ENCODE measurements around the gene PCDHB3. TPM values are rescaled to one million over a fixed set of nuclear protein-coding genes. Genes with fewer than 3 reads are reported as not detected.
"Not testable (repeated sequence)": the region's sequence is repeated elsewhere in the genome, so short reads cannot be mapped to it uniquely, and the experiment has no call there.

PCDHB3 gene
- total RNA-seq, 1 donor from 2014 or later = 4.2 TPM

DNA sequence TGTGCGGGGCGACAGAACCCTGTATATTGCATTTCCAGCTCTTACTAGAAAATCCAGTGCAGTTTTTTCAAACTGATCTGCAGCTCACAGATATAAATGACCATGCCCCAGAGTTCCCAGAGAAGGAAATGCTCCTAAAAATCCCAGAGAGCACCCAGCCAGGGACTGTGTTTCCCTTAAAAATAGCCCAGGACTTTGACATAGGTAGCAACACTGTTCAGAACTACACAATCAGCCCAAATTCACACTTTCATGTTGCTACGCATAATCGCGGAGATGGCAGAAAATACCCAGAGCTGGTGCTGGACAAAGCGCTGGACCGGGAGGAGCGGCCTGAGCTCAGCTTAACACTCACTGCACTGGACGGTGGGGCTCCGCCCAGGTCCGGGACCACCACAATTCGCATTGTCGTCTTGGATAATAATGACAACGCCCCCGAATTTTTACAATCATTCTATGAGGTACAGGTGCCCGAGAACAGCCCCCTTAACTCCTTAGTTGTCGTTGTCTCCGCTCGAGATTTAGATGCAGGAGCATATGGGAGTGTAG, 35.5 kb downstream of the PCDHB3 start:
- no peak for DNase-seq (ENCODE audit: low read depth)

DNA sequence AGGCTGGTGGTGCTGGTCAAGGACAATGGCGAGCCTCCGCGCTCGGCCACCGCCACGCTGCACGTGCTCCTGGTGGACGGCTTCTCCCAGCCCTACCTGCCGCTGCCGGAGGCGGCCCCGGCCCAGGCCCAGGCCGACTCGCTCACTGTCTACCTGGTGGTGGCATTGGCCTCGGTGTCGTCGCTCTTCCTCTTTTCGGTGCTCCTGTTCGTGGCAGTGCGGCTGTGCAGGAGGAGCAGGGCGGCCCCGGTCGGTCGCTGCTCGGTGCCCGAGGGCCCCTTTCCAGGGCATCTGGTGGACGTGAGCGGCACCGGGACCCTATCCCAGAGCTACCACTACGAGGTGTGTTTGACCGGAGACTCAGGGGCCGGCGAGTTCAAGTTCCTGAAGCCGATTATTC, 37.1 kb downstream of the PCDHB3 start:
- DNase-seq (ENCODE audit: low read depth) = not testable (repeated sequence)

DNA sequence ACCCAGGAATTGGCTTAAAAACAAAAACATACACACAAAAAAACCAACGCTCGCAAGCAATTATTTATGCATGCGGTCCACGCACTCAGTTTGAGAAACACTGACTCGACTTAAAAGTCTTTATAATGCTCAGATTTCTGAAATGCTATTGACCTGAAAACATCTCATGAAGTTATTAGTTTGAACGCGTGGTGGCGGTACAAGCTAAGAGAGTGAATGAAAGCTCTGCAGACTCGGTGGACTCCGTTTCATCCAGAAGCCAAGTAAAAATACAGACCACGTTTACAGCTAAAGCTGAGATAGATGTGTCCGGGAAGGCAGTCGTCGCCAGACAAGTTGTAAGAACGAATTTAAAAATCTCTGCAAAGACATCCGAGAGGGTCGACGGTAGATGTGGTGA, 49.5 kb downstream of the PCDHB3 start, which contains the start of gene PCDHB6:
PCDHB6 (plus strand) TSS at position 246 of the 400 bp plus-strand sequence. CDS start 201 bp downstream, outside the sequence.
- peak; percentile 44 for DNase-seq (ENCODE audit: low read depth)

DNA sequence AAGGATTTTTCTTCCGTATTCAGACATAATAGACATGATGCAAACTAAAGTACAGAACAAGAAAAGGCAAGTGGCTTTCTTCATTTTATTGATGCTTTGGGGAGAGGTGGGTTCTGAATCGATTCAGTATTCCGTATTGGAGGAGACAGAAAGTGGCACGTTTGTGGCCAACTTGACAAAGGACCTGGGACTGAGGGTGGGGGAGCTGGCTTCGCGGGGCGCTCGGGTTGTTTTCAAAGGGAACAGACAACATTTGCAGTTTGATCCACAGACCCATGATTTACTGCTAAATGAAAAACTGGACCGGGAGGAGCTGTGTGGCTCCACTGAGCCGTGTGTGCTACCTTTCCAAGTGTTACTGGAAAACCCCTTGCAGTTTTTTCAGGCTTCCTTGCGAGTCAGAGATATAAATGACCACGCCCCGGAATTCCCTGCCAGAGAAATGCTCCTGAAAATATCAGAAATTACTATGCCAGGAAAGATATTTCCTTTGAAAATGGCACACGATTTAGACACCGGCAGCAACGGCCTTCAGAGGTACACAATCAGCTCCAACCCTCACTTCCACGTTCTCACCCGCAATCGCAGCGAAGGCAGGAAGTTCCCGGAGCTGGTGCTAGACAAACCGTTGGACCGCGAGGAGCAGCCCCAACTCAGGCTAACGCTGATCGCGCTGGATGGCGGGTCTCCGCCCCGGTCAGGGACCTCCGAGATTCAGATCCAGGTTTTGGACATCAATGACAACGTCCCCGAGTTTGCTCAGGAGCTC, 50.1 kb downstream of the PCDHB3 start:
- no peak for DNase-seq (ENCODE audit: low read depth)

DNA sequence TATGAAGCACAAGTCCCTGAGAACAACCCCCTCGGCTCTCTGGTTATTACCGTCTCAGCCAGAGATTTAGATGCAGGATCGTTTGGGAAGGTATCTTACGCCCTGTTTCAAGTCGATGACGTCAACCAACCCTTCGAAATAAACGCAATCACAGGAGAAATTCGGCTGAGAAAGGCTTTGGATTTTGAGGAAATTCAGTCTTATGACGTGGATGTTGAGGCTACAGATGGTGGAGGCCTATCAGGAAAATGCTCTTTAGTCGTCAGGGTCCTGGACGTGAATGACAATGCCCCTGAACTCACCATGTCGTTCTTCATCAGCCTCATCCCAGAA, 50.7 kb downstream of the PCDHB3 start:
- no peak for DNase-seq (ENCODE audit: low read depth)

DNA sequence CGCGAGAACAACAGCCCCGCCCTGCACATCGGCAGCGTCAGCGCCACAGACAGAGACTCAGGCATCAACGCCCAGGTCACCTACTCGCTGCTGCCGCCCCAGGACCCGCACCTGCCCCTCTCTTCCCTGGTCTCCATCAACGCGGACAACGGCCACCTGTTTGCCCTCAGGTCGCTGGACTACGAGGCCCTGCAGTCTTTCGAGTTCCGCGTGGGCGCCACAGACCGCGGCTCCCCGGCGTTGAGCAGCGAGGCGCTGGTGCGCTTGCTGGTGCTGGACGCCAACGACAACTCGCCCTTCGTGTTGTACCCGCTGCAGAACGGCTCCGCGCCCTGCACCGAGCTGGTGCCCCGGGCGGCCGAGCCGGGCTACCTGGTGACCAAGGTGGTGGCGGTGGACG, 51.4 kb downstream of the PCDHB3 start:
- not testable (repeated sequence) for DNase-seq (ENCODE audit: low read depth)

DNA sequence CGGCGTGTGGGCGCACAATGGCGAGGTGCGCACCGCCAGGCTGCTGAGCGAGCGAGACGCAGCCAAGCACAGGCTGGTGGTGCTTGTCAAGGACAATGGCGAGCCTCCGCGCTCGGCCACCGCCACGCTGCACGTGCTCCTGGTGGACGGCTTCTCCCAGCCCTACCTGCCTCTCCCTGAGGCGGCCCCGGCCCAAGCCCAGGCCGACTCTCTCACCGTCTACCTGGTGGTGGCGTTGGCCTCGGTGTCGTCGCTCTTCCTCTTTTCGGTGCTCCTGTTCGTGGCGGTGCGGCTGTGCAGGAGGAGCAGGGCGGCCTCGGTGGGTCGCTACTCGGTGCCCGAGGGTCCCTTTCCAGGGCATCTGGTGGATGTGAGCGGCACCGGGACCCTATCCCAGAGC, 51.8 kb downstream of the PCDHB3 start:
- not testable (repeated sequence) for DNase-seq (ENCODE audit: low read depth)

Other genes with a start within 250 kb of the PCDHB3 start
- 0.03 and 0.05 TPM in 2 replicates for gene PCDHA10, start 244.6 kb upstream of the PCDHB3 start, total RNA-seq
- 0.13 and 0.26 TPM in 2 replicates for gene PCDHA11, start 231.5 kb upstream of the PCDHB3 start, total RNA-seq
- 0.03 and 0.16 TPM in 2 replicates for gene PCDHA12, start 225.2 kb upstream of the PCDHB3 start, total RNA-seq
- 0.05 TPM in 1 of 2 replicates, not detected in the other for gene PCDHA13, start 218.3 kb upstream of the PCDHB3 start, total RNA-seq
- 0.05 and 0.10 TPM in 2 replicates for gene PCDHAC1, start 174.2 kb upstream of the PCDHB3 start, total RNA-seq
- gene PCDHAC2, start 134.0 kb upstream of the PCDHB3 start, total RNA-seq = 0.05 and 0.10 TPM in 2 replicates
- not detected in 2 replicates for gene PCDHB1, start 49.1 kb upstream of the PCDHB3 start, total RNA-seq
- 20.3 and 21.5 TPM in 2 replicates for gene PCDHB2, start 5.9 kb upstream of the PCDHB3 start, total RNA-seq
- gene PCDHB4, start 21.3 kb downstream of the PCDHB3 start, total RNA-seq = 6.6 and 7.1 TPM in 2 replicates
- gene PCDHB5, start 34.7 kb downstream of the PCDHB3 start, total RNA-seq = 0.36 and 1.0 TPM in 2 replicates
- 1.5 and 2.3 TPM in 2 replicates for gene PCDHB6, start 49.6 kb downstream of the PCDHB3 start, total RNA-seq
- 5.1 and 6.6 TPM in 2 replicates for gene PCDHB7, start 72.2 kb downstream of the PCDHB3 start, total RNA-seq
- 9.5 and 10.4 TPM in 2 replicates for gene PCDHB8, start 77.3 kb downstream of the PCDHB3 start, total RNA-seq
- 13.5 and 14.7 TPM in 2 replicates for gene PCDHB16, start 81.9 kb downstream of the PCDHB3 start, total RNA-seq
- 6.8 TPM in 2 replicates for gene PCDHB9, start 86.7 kb downstream of the PCDHB3 start, total RNA-seq
- gene PCDHB10, start 91.9 kb downstream of the PCDHB3 start, total RNA-seq = 6.7 and 7.4 TPM in 2 replicates
- 3.9 and 5.3 TPM in 2 replicates for gene PCDHB11, start 99.2 kb downstream of the PCDHB3 start, total RNA-seq
- 5.4 and 7.2 TPM in 2 replicates for gene PCDHB12, start 108.2 kb downstream of the PCDHB3 start, total RNA-seq
- 5.3 and 6.4 TPM in 2 replicates for gene PCDHB13, start 113.4 kb downstream of the PCDHB3 start, total RNA-seq
- 6.2 and 6.9 TPM in 2 replicates for gene PCDHB14, start 122.9 kb downstream of the PCDHB3 start, total RNA-seq
- 3.1 and 4.6 TPM in 2 replicates for gene PCDHB15, start 144.9 kb downstream of the PCDHB3 start, total RNA-seq
- gene SLC25A2, start 203.6 kb downstream of the PCDHB3 start, total RNA-seq = 0.43 and 0.62 TPM in 2 replicates
- 97.0 and 116 TPM in 2 replicates for gene TAF7, start 220.3 kb downstream of the PCDHB3 start, total RNA-seq
- 5.2 and 5.9 TPM in 2 replicates for gene PCDHGA1, start 230.0 kb downstream of the PCDHB3 start, total RNA-seq
- gene PCDHGA2, start 238.3 kb downstream of the PCDHB3 start, total RNA-seq = 0.94 and 1.1 TPM in 2 replicates
- gene PCDHGA3, start 243.4 kb downstream of the PCDHB3 start, total RNA-seq = 0.48 and 0.57 TPM in 2 replicates
- 8.7 and 9.8 TPM in 2 replicates for gene PCDHGB1, start 249.6 kb downstream of the PCDHB3 start, total RNA-seq